NCI-H1694 (cell line): ENCODE measurements around the gene ZNF593OS.
A peak's percentile ranks its signal among the peaks of the same experiment; 100 is the strongest.

Source experiments
- DNase-seq: peaks from one replicate; lab custom pipeline; 2025; lab: John Stamatoyannopoulos, UW

ZNF593OS gene

GRCh38 chr1:26171084-26172072 lies at the start of gene ZNF593OS:
TSS of gene ZNF593OS (minus strand) at chr1:26171832. CDS start at chr1:26171661, 171 bp downstream.
- DNase-seq: no peak

GRCh38 chr1:26221094-26221493 lies 49.5 kb upstream of the ZNF593OS start:
- DNase-seq: no peak

- no peak for DNase-seq
Observed at GRCh38 chr1:26220199-26220912, 48.7 kb upstream of the ZNF593OS start.

GRCh38 chr1:26218906-26219494 lies 47.4 kb upstream of the ZNF593OS start:
- no peak for DNase-seq

- DNase-seq: no peak
Observed at GRCh38 chr1:26215246-26215645, 43.6 kb upstream of the ZNF593OS start.

- DNase-seq: no peak
Observed at GRCh38 chr1:26213335-26213905, 41.8 kb upstream of the ZNF593OS start.

- DNase-seq: no peak
Observed at GRCh38 chr1:26212726-26213125, 41.1 kb upstream of the ZNF593OS start.

- peak; percentile 45 for DNase-seq
Observed at GRCh38 chr1:26210147-26210870, 38.7 kb upstream of the ZNF593OS start.

GRCh38 chr1:26203642-26204318 lies 32.1 kb upstream of the ZNF593OS start:
- DNase-seq: no peak

- no peak for DNase-seq
Observed at GRCh38 chr1:26200413-26200812, 28.8 kb upstream of the ZNF593OS start.

GRCh38 chr1:26197813-26198212 lies 26.2 kb upstream of the ZNF593OS start:
- no peak for DNase-seq

GRCh38 chr1:26197301-26197700 lies 25.7 kb upstream of the ZNF593OS start:
- no peak for DNase-seq

GRCh38 chr1:26195805-26196204 lies 24.2 kb upstream of the ZNF593OS start:
- DNase-seq: no peak

GRCh38 chr1:26191739-26192138 lies 20.1 kb upstream of the ZNF593OS start:
- DNase-seq: no peak

- DNase-seq: peak; percentile 16
Observed at GRCh38 chr1:26190373-26190987, 18.8 kb upstream of the ZNF593OS start, which contains the start of gene CATSPER4. TSS of gene CATSPER4 (plus strand) at chr1:26190602. CDS start at chr1:26190628, 26 bp downstream.

GRCh38 chr1:26189751-26190275 lies 18.2 kb upstream of the ZNF593OS start:
- DNase-seq: no peak

GRCh38 chr1:26189331-26189730 lies 17.7 kb upstream of the ZNF593OS start:
- DNase-seq: no peak

GRCh38 chr1:26188477-26188876 lies 16.8 kb upstream of the ZNF593OS start:
- no peak for DNase-seq

- no peak for DNase-seq
Observed at GRCh38 chr1:26187882-26188281, 16.2 kb upstream of the ZNF593OS start.

- no peak for DNase-seq
Observed at GRCh38 chr1:26184883-26185282, 13.3 kb upstream of the ZNF593OS start.
